HG03108 (cell line): ENCODE measurements around the gene CCDC97.
A peak's percentile ranks its signal among the peaks of the same experiment; 100 is the strongest.
"Not testable (repeated sequence)": the region's sequence is repeated elsewhere in the genome, so short reads cannot be mapped to it uniquely, and the experiment has no call there.

Experiments
- ATAC-seq: cut with Tn5 transposase; IDR thresholded peaks from one replicate; pipeline ENCODE4 v1.9.1; 2021; ENCODE audit warnings: moderate library complexity; ENCODE audit not compliant: unreplicated experiment

CCDC97 gene

GRCh38 chr19:41310033-41310831, at the start of gene CCDC97:
CCDC97 (plus strand) TSS chr19:41310172; CDS start chr19:41310311, 139 bp downstream.
- peak; percentile 59 for ATAC-seq

- ATAC-seq = no peak
These were observed 48.3 kb upstream of the CCDC97 start for GRCh38 chr19:41261474-41262190.

- no peak for ATAC-seq
These were observed 46.7 kb upstream of the CCDC97 start for GRCh38 chr19:41263042-41263849.

GRCh38 chr19:41263850-41264580, 46.0 kb upstream of the CCDC97 start, which contains the start of gene HNRNPUL1:
HNRNPUL1 (plus strand) TSS chr19:41264372; CDS start chr19:41264504, 132 bp downstream.
- ATAC-seq = peak; percentile 61

- ATAC-seq = no peak
These were observed 45.2 kb upstream of the CCDC97 start for GRCh38 chr19:41264581-41265394.

GRCh38 chr19:41265395-41266153, 44.4 kb upstream of the CCDC97 start:
- ATAC-seq = no peak

GRCh38 chr19:41269055-41269454, 40.9 kb upstream of the CCDC97 start:
- no peak for ATAC-seq

- ATAC-seq = no peak
These were observed 40.4 kb upstream of the CCDC97 start for GRCh38 chr19:41269571-41269970.

- no peak for ATAC-seq
These were observed 36.9 kb upstream of the CCDC97 start for GRCh38 chr19:41273076-41273475.

- ATAC-seq = no peak
These were observed 35.2 kb upstream of the CCDC97 start for GRCh38 chr19:41274802-41275201.

- ATAC-seq = no peak
These were observed 33.7 kb upstream of the CCDC97 start for GRCh38 chr19:41276231-41276630.

- no peak for ATAC-seq
These were observed 31.5 kb upstream of the CCDC97 start for GRCh38 chr19:41278478-41278877.

GRCh38 chr19:41288673-41289530, 21.1 kb upstream of the CCDC97 start:
- ATAC-seq = no peak

GRCh38 chr19:41289814-41290213, 20.2 kb upstream of the CCDC97 start:
- not testable (repeated sequence) for ATAC-seq

- no peak for ATAC-seq
These were observed 15.6 kb upstream of the CCDC97 start for GRCh38 chr19:41294393-41294792.

- no peak for ATAC-seq
These were observed 14.5 kb upstream of the CCDC97 start for GRCh38 chr19:41295499-41295898.

- no peak for ATAC-seq
These were observed 13.5 kb upstream of the CCDC97 start for GRCh38 chr19:41296433-41296871.
